ENCODE results near the gene HSF5. TPM values are rescaled to one million over a fixed set of nuclear protein-coding genes. Genes with fewer than 3 reads are reported as not detected.

The HSF5 gene
- total RNA-seq, 1 donor from 2014 or later, result not detected

- peaks cover 65% of the 10 kb centered on the region for H3K4me1 Mint-ChIP-seq
- Histone ChIP-seq H3K36me3 (no peaks in the 10 kb centered on the region), H3K79me2 (ENCODE audit: low read depth) (no peaks in the 10 kb centered on the region), H4K20me1 (ENCODE audit: low read depth) (no peaks in the 10 kb centered on the region), H3K9me3 (ENCODE audit: low read depth) (no peaks in the 10 kb centered on the region), H3K4me1 (peaks cover 26% of the 10 kb centered on the region), H2AFZ (replicated peaks) (no peak overlapping the region), H3K4me3 (no peak overlapping the region), H3K4me2 (no peak overlapping the region), H3K27me3 (peaks cover 5% of the 10 kb centered on the region), H3K27ac (no peak overlapping the region), H3K9ac (no peak overlapping the region), H3F3A (ENCODE audit: low read depth) (peaks cover 20% of the 10 kb centered on the region)
- H3K27me3 Mint-ChIP-seq (ENCODE audit: insufficient read depth, low read depth), result no peaks in the 10 kb centered on the region
- H3K9me3 Mint-ChIP-seq, result no peaks in the 10 kb centered on the region
- H3K27ac Mint-ChIP-seq, result peak overlapping the region; percentile 8
- no peak overlapping the region for H3K4me3 Mint-ChIP-seq
- H3K36me3 Mint-ChIP-seq, result peaks cover 4% of the 10 kb centered on the region
- TF ChIP-seq EZH2phosphoT487 (IDR thresholded peaks at IDR 0.05) (no peak), EZH2 (IDR thresholded peaks at IDR 0.05) (no peak), CTCF (IDR thresholded peaks at IDR 0.05) (no peak)
- DNase-seq (ENCODE audit: low spot score), result no peak
Observed at GRCh38 chr17:58402047-58402446, 86.2 kb downstream of the HSF5 start.

- Histone ChIP-seq H3K4me2 (no peak overlapping the region), H3K36me3 (no peaks in the 10 kb centered on the region), H3K9me3 (ENCODE audit: low read depth) (no peaks in the 10 kb centered on the region), H3K4me3 (no peak overlapping the region), H2AFZ (replicated peaks) (no peak overlapping the region), H3K27ac (no peak overlapping the region), H3K9ac (no peak overlapping the region), H3K4me1 (peaks cover 26% of the 10 kb centered on the region), H3F3A (ENCODE audit: low read depth) (peaks cover 20% of the 10 kb centered on the region), H3K27me3 (peaks cover 5% of the 10 kb centered on the region), H4K20me1 (ENCODE audit: low read depth) (no peaks in the 10 kb centered on the region), H3K79me2 (ENCODE audit: low read depth) (no peaks in the 10 kb centered on the region)
- TF ChIP-seq EZH2phosphoT487 (IDR thresholded peaks at IDR 0.05), result no peak
- TF ChIP-seq EZH2 (IDR thresholded peaks at IDR 0.05), result no peak
- TF ChIP-seq CTCF (IDR thresholded peaks at IDR 0.05), result no peak
- no peaks in the 10 kb centered on the region for H3K9me3 Mint-ChIP-seq
- no peak for DNase-seq (ENCODE audit: low spot score)
- peaks cover 4% of the 10 kb centered on the region for H3K36me3 Mint-ChIP-seq
- no peak overlapping the region for H3K4me3 Mint-ChIP-seq
- no peaks in the 10 kb centered on the region for H3K27me3 Mint-ChIP-seq (ENCODE audit: insufficient read depth, low read depth)
- no peak overlapping the region for H3K27ac Mint-ChIP-seq
- H3K4me1 Mint-ChIP-seq, result peaks cover 67% of the 10 kb centered on the region
Observed at GRCh38 chr17:58401287-58401686, 86.9 kb downstream of the HSF5 start.

- no peak overlapping the region for H3K27ac Mint-ChIP-seq
- H3K4me1 Mint-ChIP-seq, result peaks cover 68% of the 10 kb centered on the region
- H3K9me3 Mint-ChIP-seq, result no peaks in the 10 kb centered on the region
- no peak overlapping the region for H3K4me3 Mint-ChIP-seq
- Histone ChIP-seq H3K9me3 (ENCODE audit: low read depth) (no peaks in the 10 kb centered on the region), H3K4me3 (no peak overlapping the region), H3K79me2 (ENCODE audit: low read depth) (no peaks in the 10 kb centered on the region), H4K20me1 (ENCODE audit: low read depth) (no peaks in the 10 kb centered on the region), H3K4me2 (no peak overlapping the region), H3K36me3 (no peaks in the 10 kb centered on the region), H3K4me1 (peaks cover 26% of the 10 kb centered on the region), H3K27me3 (peaks cover 5% of the 10 kb centered on the region), H3K9ac (no peak overlapping the region), H2AFZ (replicated peaks) (no peak overlapping the region), H3K27ac (no peak overlapping the region), H3F3A (ENCODE audit: low read depth) (peaks cover 20% of the 10 kb centered on the region)
- peaks cover 4% of the 10 kb centered on the region for H3K36me3 Mint-ChIP-seq
- no peaks in the 10 kb centered on the region for H3K27me3 Mint-ChIP-seq (ENCODE audit: insufficient read depth, low read depth)
- no peak for DNase-seq (ENCODE audit: low spot score)
- TF ChIP-seq EZH2phosphoT487 (IDR thresholded peaks at IDR 0.05) (no peak), CTCF (IDR thresholded peaks at IDR 0.05) (no peak), EZH2 (IDR thresholded peaks at IDR 0.05) (no peak)
Observed at GRCh38 chr17:58400826-58401225, 87.4 kb downstream of the HSF5 start.

Measured in neural progenitor cell (in vitro differentiated cells).